OCI-LY3 (cell line): Measurements from ENCODE around the gene MROH7.

Experiments used
- H2AFZ ChIP-seq: fragments of 200-600, 300-600 bp; shearing (Covaris generic); 2 replicates; pipeline ENCODE4 v1.6.0; 2014; ENCODE audit warnings: antibody characterized with exemption, low read depth, low read length
- H3K27ac ChIP-seq: fragments of 200-600, 300-600 bp; sonication (generic); 2 replicates; pipeline ENCODE4 v1.5.1; 2014; ENCODE audit warnings: mild to moderate bottlenecking, low read length, moderate library complexity, mixed read lengths
- H3K27me3 ChIP-seq: fragments of 200-600, 300-600 bp; sonication (generic); 2 replicates; pipeline ENCODE4 v1.6.1; 2014; ENCODE audit warnings: low read depth, low read length, mixed read lengths
- H3K36me3 ChIP-seq: fragments of 200-600, 300-600 bp; sonication (generic); replicated peaks from 2 replicates; pipeline ENCODE3; 2014; ENCODE audit warnings: low read depth, low read length, mixed read lengths
- H3K4me1 ChIP-seq: fragments of 300-600, 200-600 bp; sonication (generic); 2 replicates; pipeline ENCODE4 v1.6.1; 2014; ENCODE audit warnings: low read length, mixed read lengths
- H3K4me2 ChIP-seq: fragments of 200-600, 300-600 bp; sonication (generic); 2 replicates; pipeline ENCODE4 v1.6.1; 2014; ENCODE audit warnings: low read length, mixed read lengths
- H3K4me3 ChIP-seq: fragments of 300-600, 200-600 bp; sonication (generic); 2 replicates; pipeline ENCODE4 v1.5.1; 2014; ENCODE audit warnings: antibody characterized with exemption, mild to moderate bottlenecking, low read length, moderate library complexity
- H3K79me2 ChIP-seq: fragments of 300-600, 200-600 bp; shearing (Covaris generic); 2 replicates; pipeline ENCODE4 v1.6.1; 2014; ENCODE audit warnings: mild to moderate bottlenecking, low read length, mixed read lengths
- H3K9ac ChIP-seq: fragments of 300-600, 200-600 bp; shearing (Covaris generic); 2 replicates; pipeline ENCODE4 v1.6.0; 2014; ENCODE audit warnings: mild to moderate bottlenecking, low read length, moderate library complexity
- H3K9me3 ChIP-seq: fragments of 200-600, 300-600 bp; shearing (Covaris generic); 2 replicates; pipeline ENCODE4 v1.6.1; 2014; ENCODE audit warnings: low read length, mixed read lengths; ENCODE audit not compliant: insufficient read depth
- H4K20me1 ChIP-seq: fragments of 200-600, 300-600 bp; sonication (generic); 2 replicates; pipeline ENCODE4 v1.6.1; 2016; ENCODE audit warnings: low read length, mixed read lengths; ENCODE audit not compliant: insufficient read depth
- CTCF ChIP-seq: fragments of 200-600, 300-600 bp; sonication (generic); IDR thresholded peaks from 2 replicates; pipeline ENCODE4 v1.5.1; 2014; ENCODE audit warnings: antibody characterized with exemption, low read length, low read depth
- EZH2phosphoT487 ChIP-seq: fragments of 200-600 bp; shearing (Covaris generic); IDR thresholded peaks from 2 replicates; pipeline ENCODE4 v1.6.1; 2018; ENCODE audit warnings: antibody characterized with exemption, mixed run types, low read depth

Gene MROH7

GRCh38 chr1:54710841-54711240, 69.3 kb downstream of the MROH7 start:
- Histone ChIP-seq H3K9ac (no peak overlapping the region), H3K79me2 (peaks cover 2% of the 10 kb centered on the region), H3K27me3 (no peaks in the 10 kb centered on the region), H3K9me3 (no peaks in the 10 kb centered on the region), H4K20me1 (no peaks in the 10 kb centered on the region), H3K4me1 (0 out of 2 replicates have a peak, but pooled peaks cover 3% of the 10 kb centered on the region), H3K4me3 (no peak overlapping the region), H2AFZ (no peak overlapping the region), H3K27ac (no peak overlapping the region), H3K4me2 (no peak overlapping the region), H3K36me3 (no peaks in the 10 kb centered on the region)
- TF ChIP-seq EZH2phosphoT487, result no peak
- TF ChIP-seq CTCF, result no peak

- Histone ChIP-seq H2AFZ (no peak overlapping the region), H3K36me3 (no peaks in the 10 kb centered on the region), H3K4me3 (no peak overlapping the region), H4K20me1 (no peaks in the 10 kb centered on the region), H3K4me1 (peaks cover 5% of the 10 kb centered on the region; the same call in 1 of the 2 replicates), H3K9me3 (no peaks in the 10 kb centered on the region), H3K9ac (no peak overlapping the region), H3K27ac (no peak overlapping the region), H3K79me2 (peaks cover 9% of the 10 kb centered on the region), H3K27me3 (no peaks in the 10 kb centered on the region), H3K4me2 (no peak overlapping the region)
- TF ChIP-seq CTCF (no peak), EZH2phosphoT487 (no peak)
Measured at GRCh38 chr1:54711536-54711935, 70.0 kb downstream of the MROH7 start.

GRCh38 chr1:54714881-54715492, 73.4 kb downstream of the MROH7 start:
- Histone ChIP-seq H3K27me3 (no peaks in the 10 kb centered on the region), H3K4me1 (peaks cover 11% of the 10 kb centered on the region), H2AFZ (peak overlapping the region; percentile 91), H3K36me3 (peaks cover 5% of the 10 kb centered on the region), H3K79me2 (peaks cover 28% of the 10 kb centered on the region), H3K4me3 (peak overlapping the region; percentile 96), H4K20me1 (no peaks in the 10 kb centered on the region), H3K9me3 (no peaks in the 10 kb centered on the region), H3K4me2 (peak overlapping the region; percentile 87), H3K9ac (peak overlapping the region; percentile 46), H3K27ac (no peak overlapping the region)
- TF ChIP-seq EZH2phosphoT487, result no peak
- no peak for TF ChIP-seq CTCF

- H2AFZ ChIP-seq, result peak within 1 kb of the TSS; percentile 91
- peak within 1 kb of the TSS; percentile 96 for H3K4me3 ChIP-seq
- H3K27ac ChIP-seq, result peak within 1 kb of the TSS; percentile 2
- peaks cover 28% of the 10 kb centered on the region for H3K79me2 ChIP-seq
- peaks cover 8% of the 10 kb centered on the region for H3K36me3 ChIP-seq
- no peak for TF ChIP-seq CTCF
- TF ChIP-seq EZH2phosphoT487, result no peak
- H3K27me3 ChIP-seq, result no peaks in the 10 kb centered on the region
- peak within 1 kb of the TSS; percentile 68 for H3K9ac ChIP-seq
- no peaks in the 10 kb centered on the region for H4K20me1 ChIP-seq
- H3K4me1 ChIP-seq, result peaks cover 11% of the 10 kb centered on the region
- H3K9me3 ChIP-seq, result no peaks in the 10 kb centered on the region
- H3K4me2 ChIP-seq, result peak within 1 kb of the TSS; percentile 87
Measured at GRCh38 chr1:54715493-54716298, 74.1 kb downstream of the MROH7 start, which contains the start of gene TTC4. Gene TTC4, plus strand, starts transcription at chr1:54715861. Its CDS starts 48 bp downstream, at chr1:54715909.
